ENCODE results near the gene TCOF1. TPM values are rescaled to one million over a fixed set of nuclear protein-coding genes. Genes with fewer than 3 reads are reported as not detected.

Gene TCOF1
- total and polyA plus RNA-seq, 2 of the 8 experiments (the other 6 are each of a cell fraction or from before 2014, with no cell fraction given): 35.9 to 170 TPM

- WGBS, 2 experiments (ENCODE audit: extremely low coverage in 1 of 2, insufficient coverage in 1 of 2, insufficient read length in 1 of 2, insufficient replicate concordance in 2 of 2, low coverage in 1 of 2, low lambda C conversion rate in 2 of 2, missing lambda C conversion rate in 1 of 2): 83% methylated on average over 4 of the region's 4 CpGs; no CpG with 5 or more reads in 1 of the 2 experiments
- no peaks in the 10 kb centered on the region for H3K79me1 ChIP-seq (ENCODE audit: low read depth, low read length)
- DNase-seq (ENCODE audit: low read depth in 1 of 2, low spot score in 2 of 2): no peak
- no peak overlapping the region for H3K23ac ChIP-seq (ENCODE audit: insufficient read length)
- peaks cover 20 to 53% (median 35%) of the 10 kb centered on the region in 4 experiments for H3K36me3 ChIP-seq (ENCODE audit: control insufficient read depth in 2 of 4, insufficient read depth in 4 of 4, low read length in 3 of 4)
- no peaks in the 10 kb centered on the region for H3K9me3 ChIP-seq (ENCODE audit: insufficient read depth in 2 of 2, low read depth in 1 of 2, low read length in 1 of 2)
- no peak overlapping the region for H3K4me2 ChIP-seq (ENCODE audit: insufficient read depth in 1 of 2, low read depth in 2 of 2, low read length in 2 of 2)
- POLR2A ChIA-PET (ENCODE audit: partially characterized antibody): interaction anchor here (0.7 to 19.1 kb wide), 13 partner anchors 8 to 299 kb away, joined by 3 to 455 read pairs (median 9); partner anchors contain the start of genes CD74, RBM22, RPS14 and TCOF1
- no peak overlapping the region for H3K4ac ChIP-seq (replicated peaks; ENCODE audit: insufficient read length, low read depth, low read length)
- no peak overlapping the region for H4K5ac ChIP-seq (ENCODE audit: insufficient read length, low read depth, low read length)
- no peak overlapping the region for H2BK20ac ChIP-seq (ENCODE audit: low read length)
- no peak overlapping the region for H3K9ac ChIP-seq (replicated peaks in 1 of 4; ENCODE audit: extremely low read depth in 1 of 4, low read depth in 3 of 4, low read length in 3 of 4)
- H3K14ac ChIP-seq (ENCODE audit: insufficient read length): no peak overlapping the region
- no peaks in the 10 kb centered on the region for H3K79me2 ChIP-seq (ENCODE audit: control insufficient read depth in 1 of 2, insufficient read depth in 2 of 2, low read length in 2 of 2)
- H3K18ac ChIP-seq (ENCODE audit: extremely low read depth, low read length): no peak overlapping the region
- no peaks in the 10 kb centered on the region for H3K23me2 ChIP-seq (ENCODE audit: low read depth, low read length)
- no peak overlapping the region for H2BK15ac ChIP-seq (ENCODE audit: low read length)
- no peak overlapping the region for H2AK5ac ChIP-seq (ENCODE audit: low read depth, low read length)
- no peak overlapping the region for H4K91ac ChIP-seq (replicated peaks; ENCODE audit: insufficient read length, low read length)
- H3K56ac ChIP-seq (replicated peaks; ENCODE audit: insufficient read length, low read depth, low read length): no peak overlapping the region
- no peak overlapping the region for H2BK12ac ChIP-seq (ENCODE audit: low read depth, low read length)
- no peak overlapping the region for H3K4me3 ChIP-seq (ENCODE audit: extremely low read depth in 1 of 4, insufficient read depth in 2 of 4, low read depth in 3 of 4, low read length in 4 of 4)
- H4K8ac ChIP-seq (ENCODE audit: extremely low read depth, insufficient read depth, low read length): no peak overlapping the region
- no peak overlapping the region for H2BK120ac ChIP-seq (replicated peaks; ENCODE audit: low read depth, low read length)
- H4K20me1 ChIP-seq (replicated peaks in 1 of 2; ENCODE audit: control insufficient read depth in 1 of 2, insufficient read depth in 2 of 2, low read length in 2 of 2): peaks cover 6 to 8% of the 10 kb centered on the region in 2 experiments
- H3K4me1 ChIP-seq (replicated peaks in 1 of 4; ENCODE audit: control insufficient read depth in 3 of 4, insufficient read depth in 4 of 4, low read length in 3 of 4): no peaks in the 10 kb centered on the region
- H3K27me3 ChIP-seq (replicated peaks in 1 of 4; ENCODE audit: control insufficient read depth in 3 of 4, extremely low read depth in 1 of 4, insufficient read depth in 3 of 4, low read length in 3 of 4): no peaks in the 10 kb centered on the region
- FAIRE-seq: no peak
- no peak overlapping the region for H2BK5ac ChIP-seq (ENCODE audit: low read depth, low read length)
- CTCF ChIA-PET (ENCODE audit: partially characterized antibody): interaction anchor here (0.6 to 16.9 kb wide), 3 partner anchors 21 to 170 kb away, joined by 3 to 274 read pairs (median 245); no protein-coding TSS in a partner anchor
- no peak overlapping the region for H2AFZ ChIP-seq (ENCODE audit: low read length)
- no peak overlapping the region for H3K27ac ChIP-seq (ENCODE audit: low read depth, low read length)
These were observed 44.8 kb downstream of the TCOF1 start for GRCh38 chr5:150402229-150402773.
